GM10248 (cell line): ENCODE results near the gene FAM3A.
"Not testable (repeated sequence)": the region's sequence is repeated elsewhere in the genome, so short reads cannot be mapped to it uniquely, and the experiment has no call there.

Experiments
- CTCF ChIA-PET: fragments of 300-600 bp; sonication (Branson Sonifier 250); formaldehyde crosslinking; extraction: SDS; loops from one replicate; lab custom pipeline; 2021; ENCODE audit warnings: antibody characterized with exemption; lab: Yijun Ruan, JAX
- POLR2A ChIA-PET: fragments of 350-650 bp; sonication (Branson Sonifier 250); formaldehyde crosslinking; extraction: SDS; loops from one replicate; lab custom pipeline; 2020; ENCODE audit warnings: antibody characterized with exemption; lab: Yijun Ruan, JAX
- DNase-seq: peaks from one replicate; pipeline ENCODE4 v3.0.0; 2012; ENCODE audit errors: extremely low spot score
- CTCF ChIP-seq: IDR thresholded peaks from 2 replicates; pipeline ENCODE4 v1.5.1; 2012; ENCODE audit warnings: mild to moderate bottlenecking, low read depth; ENCODE audit errors: extremely low read depth, missing control alignments, control extremely low read depth

Gene FAM3A

GRCh38 chrX:154502098-154502497 lies 13.9 kb downstream of the FAM3A start:
- TF ChIP-seq CTCF: no peak
- POLR2A ChIA-PET: interaction anchor here (0.7 kb wide), 1 partner anchor 31 kb away, joined by 3 read pairs; no protein-coding TSS in a partner anchor
- CTCF ChIA-PET: interaction anchor here (0.9 kb wide), 1 partner anchor 61 kb away, joined by 3 read pairs; no protein-coding TSS in a partner anchor
- no peak for DNase-seq

- POLR2A ChIA-PET, CTCF ChIA-PET: not testable (repeated sequence)
Observed at GRCh38 chrX:154501423-154501822, 14.6 kb downstream of the FAM3A start.

GRCh38 chrX:154496591-154497137 lies 19.4 kb downstream of the FAM3A start:
- POLR2A ChIA-PET, DNase-seq: not testable (repeated sequence)
- CTCF ChIA-PET: interaction anchor here (1.3 to 1.7 kb wide), 4 partner anchors 9 to 123 kb away, joined by 4 to 6 read pairs (median 4); no protein-coding TSS in a partner anchor

More at GRCh38 chrX:154501423-154501822, 14.6 kb downstream of the FAM3A start:
- not testable (repeated sequence) for DNase-seq

GRCh38 chrX:154495472-154495922 lies 20.5 kb downstream of the FAM3A start:
- no peak for TF ChIP-seq CTCF
- DNase-seq: no peak
- ChIA-PET POLR2A (interaction anchor here (0.7 kb wide), 1 partner anchor 29 kb away, joined by 3 read pairs; no protein-coding TSS in a partner anchor), CTCF (interaction anchor here (1.6 to 1.7 kb wide), 2 partner anchors 28 to 32 kb away, joined by 4 to 6 read pairs; no protein-coding TSS in a partner anchor)

GRCh38 chrX:154494715-154495114 lies 21.3 kb downstream of the FAM3A start:
- ChIA-PET CTCF (no interaction called here), POLR2A (no interaction called here)
- DNase-seq: no peak
- TF ChIP-seq CTCF: no peak

GRCh38 chrX:154490414-154491083 lies 25.5 kb downstream of the FAM3A start, which contains the start of gene SLC10A3:
SLC10A3 (minus strand) TSS chrX:154490629; CDS start chrX:154488940, 1,689 bp downstream.
- ChIA-PET POLR2A (interaction anchor here (0.5 to 1.8 kb wide), 8 partner anchors 9 to 553 kb away, joined by 3 to 7 read pairs (median 4); partner anchors contain the start of gene LAGE3), CTCF (interaction anchor here (0.7 to 2.1 kb wide), 6 partner anchors 20 to 120 kb away, joined by 3 to 8 read pairs (median 3); partner anchors contain the start of gene FAM3A)
- peak; percentile 91 for DNase-seq
- no peak for TF ChIP-seq CTCF

GRCh38 chrX:154490021-154490413 lies 26.0 kb downstream of the FAM3A start:
- DNase-seq: no peak
- POLR2A ChIA-PET: interaction anchor here (1.0 to 1.8 kb wide), 5 partner anchors 11 to 119 kb away, joined by 3 to 7 read pairs (median 4); partner anchors contain the start of gene LAGE3
- TF ChIP-seq CTCF: no peak
- CTCF ChIA-PET: interaction anchor here (0.7 to 2.1 kb wide), 6 partner anchors 20 to 119 kb away, joined by 3 to 8 read pairs (median 3); partner anchors contain the start of gene FAM3A
